PC-3 (cell line): ENCODE data around the gene AGPAT3. TPM values are rescaled to one million over a fixed set of nuclear protein-coding genes. Genes with fewer than 3 reads are reported as not detected.

Experiments used
- ATAC-seq: fragments of 200-7000 bp; cut with Tn5 transposase; 2 replicates; pipeline ENCODE4 v1.9.1; 2020; ENCODE audit warnings: mild to moderate bottlenecking, moderate library complexity
- BruUV-seq: library from RNA; stranded (reverse); fragments of 400-500 nt; replicated peaks from 2 replicates; lab custom pipeline; 2021; lab: Mats Ljungman, UMichigan
- CTCF ChIA-PET: fragments of 300-600 bp; sonication (Branson Sonifier 250); formaldehyde crosslinking; loops from one replicate; lab custom pipeline; 2022; ENCODE audit warnings: antibody characterized with exemption; lab: Charles Lee
- POLR2A ChIA-PET: fragments of 300-600 bp; sonication (Branson Sonifier 250); formaldehyde crosslinking; loops from one replicate; lab custom pipeline; 2022; ENCODE audit warnings: antibody characterized with exemption; ENCODE audit not compliant: unreplicated experiment; lab: Charles Lee
- DNase-seq: peaks from one replicate; pipeline ENCODE4 v3.0.0-alpha.2; 2015
- H2AFZ ChIP-seq: fragments of 300-600 bp; sonication (generic); 2 replicates; pipeline ENCODE4 v1.6.0; 2016; ENCODE audit warnings: antibody characterized with exemption, low read length
- H3F3A ChIP-seq: fragments of 300-600 bp; sonication (generic); one replicate; pipeline ENCODE4 v1.6.0; 2017; ENCODE audit warnings: antibody characterized with exemption, low read length, control low read depth, mild to moderate bottlenecking; ENCODE audit not compliant: unreplicated experiment
- H3K27ac ChIP-seq: fragments of 300-600 bp; sonication (generic); 2 replicates; pipeline ENCODE4 v1.5.1; 2016; ENCODE audit warnings: mild to moderate bottlenecking, low read length
- H3K27me3 ChIP-seq: fragments of 300-600 bp; sonication (generic); 2 replicates; pipeline ENCODE4 v1.6.1; 2016; ENCODE audit warnings: low read length, mixed read lengths
- H3K36me3 ChIP-seq: fragments of 300-600 bp; sonication (generic); 2 replicates; pipeline ENCODE4 v1.6.1; 2016; ENCODE audit warnings: low read depth, mixed run types, low read length, mixed read lengths
- H3K4me1 ChIP-seq: fragments of 300-600 bp; sonication (generic); 2 replicates; pipeline ENCODE4 v1.5.1; 2016; ENCODE audit warnings: low read length; ENCODE audit not compliant: insufficient read depth
- H3K4me2 ChIP-seq: fragments of 300-600 bp; sonication (generic); 2 replicates; pipeline ENCODE4 v1.6.0; 2016; ENCODE audit warnings: low read length
- H3K4me3 ChIP-seq: fragments of 300-600 bp; sonication (generic); 2 replicates; pipeline ENCODE4 v1.5.1; 2016; ENCODE audit warnings: mild to moderate bottlenecking, low read length, mixed read lengths
- H3K79me2 ChIP-seq: fragments of 300-600 bp; sonication (generic); 2 replicates; pipeline ENCODE4 v1.6.1; 2017; ENCODE audit warnings: low read length, mixed read lengths
- H3K9ac ChIP-seq: fragments of 300-600 bp; sonication (generic); 2 replicates; pipeline ENCODE4 v1.6.0; 2016; ENCODE audit warnings: mild to moderate bottlenecking, low read length
- H3K9me2 ChIP-seq: fragments of 300-600 bp; sonication (generic); replicated peaks from 2 replicates; pipeline ENCODE4 v1.6.1; 2016; ENCODE audit warnings: mixed run types, low read length, mixed read lengths
- H3K9me3 ChIP-seq: fragments of 300-600 bp; sonication (generic); 2 replicates; pipeline ENCODE4 v1.6.1; 2016; ENCODE audit warnings: low read length, mixed read lengths
- H4K20me1 ChIP-seq: fragments of 300-600 bp; sonication (generic); 2 replicates; pipeline ENCODE4 v1.6.1; 2016; ENCODE audit warnings: low read length, mixed read lengths
- CTCF ChIP-seq: fragments of 300-600 bp; sonication (generic); conservative IDR thresholded peaks from 2 replicates; pipeline ENCODE4 v1.5.1; 2017; ENCODE audit warnings: antibody characterized with exemption, low read depth, mild to moderate bottlenecking, low read length
- EZH2 ChIP-seq: fragments of 300-600 bp; sonication (generic); IDR thresholded peaks from one replicate; pipeline ENCODE4 v1.6.1; 2017; ENCODE audit warnings: antibody characterized with exemption, mild to moderate bottlenecking, low read length; ENCODE audit not compliant: unreplicated experiment
- EZH2phosphoT487 ChIP-seq: fragments of 300-600 bp; sonication (generic); IDR thresholded peaks from 2 replicates; pipeline ENCODE4 v1.6.1; 2018; ENCODE audit warnings: mild to moderate bottlenecking, antibody characterized with exemption, low read length, borderline replicate concordance
- intact Hi-C: fragments of 100-400 bp; cut with micrococcal nuclease; formaldehyde crosslinking; loops from 2 replicates; pipeline ENCODE4 v1.9.0; 2023
- total RNA-seq: library from RNA; depleted of rRNA; stranded (reverse); fragments of >200 nt; gene quantifications from 2 replicates; pipeline ENCODE4 v1.2.3, GENCODE V29; 2014

Gene AGPAT3
- total RNA-seq, 1 experiment from 2014 or later = 76.1 TPM

DNA sequence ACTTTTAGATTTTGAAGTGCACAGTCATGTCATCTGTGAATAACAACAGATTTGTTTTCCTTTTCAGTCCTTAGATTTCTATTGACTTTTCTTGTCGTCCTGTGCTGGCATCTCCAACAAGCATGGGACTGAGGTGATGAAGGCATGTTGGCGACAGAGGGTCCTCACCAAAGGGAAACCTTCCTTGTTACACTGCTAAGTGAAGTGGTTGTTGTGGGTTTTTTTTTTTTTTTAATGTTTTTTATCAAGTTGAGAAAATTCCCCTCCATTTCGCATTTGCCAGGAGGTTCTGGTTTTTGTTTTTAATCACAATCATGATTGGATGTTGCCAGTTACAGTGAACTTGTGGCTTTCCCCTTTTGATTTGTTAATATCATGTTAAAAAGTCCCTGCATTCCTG, 24.0 kb downstream of the AGPAT3 start:
- no peaks in the 10 kb centered on the region for H3K9me3 ChIP-seq
- no peak overlapping the region for H2AFZ ChIP-seq
- POLR2A ChIA-PET = no interaction called here
- H4K20me1 ChIP-seq = no peaks in the 10 kb centered on the region
- no peaks in the 10 kb centered on the region for H3K27me3 ChIP-seq
- peaks cover 11% of the 10 kb centered on the region for H3K4me1 ChIP-seq
- H3K36me3 ChIP-seq = peaks cover 10% of the 10 kb centered on the region; the same call in 1 of the 2 replicates
- no peak overlapping the region for H3K27ac ChIP-seq
- no TSS peak for BruUV-seq
- no peak overlapping the region for H3K9ac ChIP-seq
- H3K79me2 ChIP-seq = peaks cover 59% of the 10 kb centered on the region
- no peaks in the 10 kb centered on the region for H3F3A ChIP-seq
- no peak overlapping the region for H3K4me3 ChIP-seq
- no peaks in the 10 kb centered on the region for H3K9me2 ChIP-seq
- DNase-seq (no peak), ATAC-seq (no peak)
- TF ChIP-seq EZH2phosphoT487 = no peak
- TF ChIP-seq EZH2 = no peak
- no peak for TF ChIP-seq CTCF
- intact Hi-C loops = no loop called here
- CTCF ChIA-PET = no interaction called here
- no peak overlapping the region for H3K4me2 ChIP-seq

GRCh38 chr21:43890042-43890441, 25.0 kb downstream of the AGPAT3 start:
- Histone ChIP-seq H3K4me3 (no peak overlapping the region), H3K36me3 (peaks cover 10% of the 10 kb centered on the region; the same call in 1 of the 2 replicates), H3K27ac (no peak overlapping the region), H3F3A (no peaks in the 10 kb centered on the region), H2AFZ (no peak overlapping the region), H3K9ac (no peak overlapping the region), H3K4me1 (0 out of 2 replicates have a peak, but pooled peaks cover under 1% of the 10 kb centered on the region), H3K9me2 (no peaks in the 10 kb centered on the region), H3K27me3 (no peaks in the 10 kb centered on the region), H3K79me2 (peaks cover 50% of the 10 kb centered on the region), H3K9me3 (no peaks in the 10 kb centered on the region), H4K20me1 (no peaks in the 10 kb centered on the region), H3K4me2 (no peak overlapping the region)
- DNase-seq = no peak
- TF ChIP-seq EZH2phosphoT487 = no peak
- no peak for TF ChIP-seq CTCF
- TF ChIP-seq EZH2 = no peak
- no peak for ATAC-seq
- POLR2A ChIA-PET = no interaction called here
- intact Hi-C loops = no loop called here
- CTCF ChIA-PET = no interaction called here
- no TSS peak for BruUV-seq

DNA sequence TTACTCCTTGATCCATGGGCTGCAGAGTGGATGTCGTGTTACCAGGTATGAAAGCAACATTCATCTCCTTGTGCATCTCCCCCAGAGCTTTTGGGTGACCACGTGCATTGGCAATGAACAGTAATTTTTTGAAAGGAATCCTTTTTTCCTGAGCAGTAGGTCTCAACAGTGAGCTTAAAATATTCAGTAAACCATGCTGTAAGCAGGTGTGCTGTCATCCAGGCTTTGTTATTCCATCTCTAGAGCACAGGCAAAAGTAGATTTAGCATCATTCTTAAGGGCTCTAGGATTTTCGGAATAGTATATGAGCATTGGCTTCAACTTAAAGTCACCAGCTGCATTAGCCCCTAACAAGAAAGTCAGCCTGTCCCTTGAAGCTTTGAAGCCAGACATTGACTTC, 27.3 kb downstream of the AGPAT3 start:
- intact Hi-C loops = no loop called here
- Histone ChIP-seq H3K27ac (no peak overlapping the region), H3K9me2 (no peaks in the 10 kb centered on the region), H3K4me2 (no peak overlapping the region), H4K20me1 (no peaks in the 10 kb centered on the region), H3K27me3 (no peaks in the 10 kb centered on the region), H3K79me2 (peaks cover 33% of the 10 kb centered on the region), H3K9me3 (no peaks in the 10 kb centered on the region), H3K36me3 (peaks cover 10% of the 10 kb centered on the region; the same call in 1 of the 2 replicates), H3K4me1 (no peaks in the 10 kb centered on the region), H3F3A (no peaks in the 10 kb centered on the region), H3K9ac (no peak overlapping the region), H2AFZ (no peak overlapping the region), H3K4me3 (no peak overlapping the region)
- ATAC-seq (no peak), DNase-seq (no peak)
- no TSS peak for BruUV-seq
- no peak for TF ChIP-seq EZH2phosphoT487
- TF ChIP-seq CTCF = no peak
- no peak for TF ChIP-seq EZH2
- ChIA-PET POLR2A (no interaction called here), CTCF (interaction anchor here (0.7 kb wide), 1 partner anchor 73 kb away, joined by 3 read pairs; no protein-coding TSS in a partner anchor)
